OCI-LY1 (cell line): Measurements from ENCODE around the gene CISD1.
"Not testable (repeated sequence)": the region's sequence is repeated elsewhere in the genome, so short reads cannot be mapped to it uniquely, and the experiment has no call there.

ENCODE experiments used
- H2AFZ ChIP-seq: fragments of 200-600 bp; sonication (generic), shearing (Covaris generic); 2 replicates; pipeline ENCODE4 v1.6.0; 2014; ENCODE audit warnings: antibody characterized with exemption, mild to moderate bottlenecking, low read length
- H3F3A ChIP-seq: fragments of 200-600 bp; sonication (generic), shearing (Covaris generic); 2 replicates; pipeline ENCODE4 v1.6.0; 2014; ENCODE audit warnings: mild to moderate bottlenecking, antibody characterized with exemption, low read length, moderate library complexity; ENCODE audit not compliant: insufficient read depth
- H3K27ac ChIP-seq: fragments of 200-600 bp; sonication (generic); 2 replicates; pipeline ENCODE4 v1.5.1; 2014; ENCODE audit warnings: low read length, mixed run types, mild to moderate bottlenecking, low read depth; ENCODE audit not compliant: poor library complexity, severe bottlenecking
- H3K27me3 ChIP-seq: fragments of 200-600 bp; sonication (generic); 2 replicates; pipeline ENCODE4 v1.6.0; 2014; ENCODE audit warnings: antibody characterized with exemption, mild to moderate bottlenecking, low read length, moderate library complexity; ENCODE audit not compliant: insufficient read depth
- H3K36me3 ChIP-seq: fragments of 200-600 bp; sonication (generic); 2 replicates; pipeline ENCODE4 v1.6.1; 2014; ENCODE audit warnings: mild to moderate bottlenecking, antibody characterized with exemption, low read length, moderate library complexity, mixed read lengths; ENCODE audit not compliant: insufficient read depth
- H3K4me1 ChIP-seq: fragments of 200-600 bp; sonication (generic); 2 replicates; pipeline ENCODE4 v1.5.1; 2014; ENCODE audit warnings: mild to moderate bottlenecking, low read length, moderate library complexity; ENCODE audit not compliant: insufficient read depth, severe bottlenecking
- H3K4me2 ChIP-seq: fragments of 200-600 bp; sonication (generic), shearing (Covaris generic); 2 replicates; pipeline ENCODE4 v1.6.1; 2014; ENCODE audit warnings: low read length
- H3K4me3 ChIP-seq: fragments of 200-600 bp; sonication (generic); 2 replicates; pipeline ENCODE4 v1.5.1; 2014; ENCODE audit warnings: low read length, low read depth, mild to moderate bottlenecking, mixed read lengths; ENCODE audit not compliant: poor library complexity, severe bottlenecking
- H3K79me2 ChIP-seq: fragments of 200-600 bp; shearing (Covaris generic); 2 replicates; pipeline ENCODE4 v1.6.1; 2016; ENCODE audit warnings: mixed run types, low read length, mixed read lengths; ENCODE audit not compliant: insufficient read depth
- H3K9ac ChIP-seq: fragments of 200-600 bp; sonication (generic), shearing (Covaris generic); 2 replicates; pipeline ENCODE4 v1.6.1; 2014; ENCODE audit warnings: mild to moderate bottlenecking, low read length, mixed read lengths
- H3K9me2 ChIP-seq: fragments of 200-600 bp; sonication (generic), shearing (Covaris generic); 2 replicates; pipeline ENCODE4 v1.6.1; 2014; ENCODE audit warnings: low read depth, mild to moderate bottlenecking, low read length, mixed read lengths
- H3K9me3 ChIP-seq: fragments of 200-600 bp; shearing (Covaris generic); 2 replicates; pipeline ENCODE4 v1.6.1; 2014; ENCODE audit warnings: low read length, mixed read lengths
- H4K20me1 ChIP-seq: fragments of 200-600 bp; sonication (generic), shearing (Covaris generic); 2 replicates; pipeline ENCODE4 v1.6.0; 2016; ENCODE audit warnings: mild to moderate bottlenecking, low read length; ENCODE audit not compliant: insufficient read depth
- CTCF ChIP-seq: fragments of 200-600 bp; sonication (generic), shearing (Covaris generic); IDR thresholded peaks from 2 replicates; pipeline ENCODE4 v1.5.1; 2017; ENCODE audit warnings: mild to moderate bottlenecking, antibody characterized with exemption, low read length, moderate library complexity, mixed read lengths
- EZH2 ChIP-seq: fragments of 200-600 bp; sonication (generic), shearing (Covaris generic); IDR thresholded peaks from 2 replicates; pipeline ENCODE4 v1.8.0; 2017; ENCODE audit warnings: borderline replicate concordance, mixed run types, mild to moderate bottlenecking, antibody characterized with exemption, low read length, moderate library complexity, mixed read lengths

The CISD1 gene

GRCh38 chr10:58240531-58240930 is 28.4 kb upstream of the CISD1 start:
- H2AFZ ChIP-seq: no peak overlapping the region
- no peaks in the 10 kb centered on the region for H3K27me3 ChIP-seq
- no peaks in the 10 kb centered on the region for H3K4me1 ChIP-seq
- no peak overlapping the region for H3K9ac ChIP-seq
- H3K27ac ChIP-seq: no peak overlapping the region
- H4K20me1 ChIP-seq: no peaks in the 10 kb centered on the region
- H3K9me2 ChIP-seq: no peaks in the 10 kb centered on the region
- TF ChIP-seq CTCF (no peak), EZH2 (no peak)
- peaks cover 3% of the 10 kb centered on the region; the same call in 1 of the 2 replicates for H3K9me3 ChIP-seq
- H3K4me2 ChIP-seq: no peak overlapping the region
- no peak overlapping the region for H3K4me3 ChIP-seq
- peaks cover 26% of the 10 kb centered on the region for H3K36me3 ChIP-seq
- peaks cover 41% of the 10 kb centered on the region for H3K79me2 ChIP-seq
- H3F3A ChIP-seq: no peaks in the 10 kb centered on the region

GRCh38 chr10:58241346-58241745 is 27.6 kb upstream of the CISD1 start:
- Histone ChIP-seq H3K9me3 (peaks cover 3% of the 10 kb centered on the region; the same call in 1 of the 2 replicates), H3K4me1 (no peaks in the 10 kb centered on the region), H3K9me2 (no peaks in the 10 kb centered on the region), H3K9ac (no peak overlapping the region), H3K27ac (no peak overlapping the region), H3K79me2 (peaks cover 41% of the 10 kb centered on the region), H2AFZ (no peak overlapping the region), H3K27me3 (no peaks in the 10 kb centered on the region), H3K36me3 (peaks cover 18% of the 10 kb centered on the region), H3K4me3 (no peak overlapping the region), H3K4me2 (no peak overlapping the region), H3F3A (no peaks in the 10 kb centered on the region), H4K20me1 (no peaks in the 10 kb centered on the region)
- TF ChIP-seq EZH2 (no peak), CTCF (no peak)

GRCh38 chr10:58243269-58243668 is 25.7 kb upstream of the CISD1 start:
- peaks cover 3% of the 10 kb centered on the region; the same call in 1 of the 2 replicates for H3K9me3 ChIP-seq
- H3K27me3 ChIP-seq: no peaks in the 10 kb centered on the region
- H2AFZ ChIP-seq: no peak overlapping the region
- 0 out of 2 replicates have a peak, but pooled peaks cover 5% of the 10 kb centered on the region for H3K36me3 ChIP-seq
- H3K79me2 ChIP-seq: peaks cover 41% of the 10 kb centered on the region
- H3F3A ChIP-seq: no peaks in the 10 kb centered on the region
- no peaks in the 10 kb centered on the region for H3K4me1 ChIP-seq
- H3K4me3 ChIP-seq: no peak overlapping the region
- no peaks in the 10 kb centered on the region for H3K9me2 ChIP-seq
- H3K27ac ChIP-seq: no peak overlapping the region
- TF ChIP-seq CTCF (no peak), EZH2 (no peak)
- no peak overlapping the region for H3K9ac ChIP-seq
- no peak overlapping the region for H3K4me2 ChIP-seq
- no peaks in the 10 kb centered on the region for H4K20me1 ChIP-seq

GRCh38 chr10:58243801-58244200 is 25.2 kb upstream of the CISD1 start:
- H3F3A ChIP-seq, H3K9me2 ChIP-seq, H3K4me1 ChIP-seq, H3K9ac ChIP-seq, H3K36me3 ChIP-seq, H3K4me2 ChIP-seq, H3K9me3 ChIP-seq, H3K4me3 ChIP-seq, H3K27ac ChIP-seq, H3K27me3 ChIP-seq, H4K20me1 ChIP-seq, H2AFZ ChIP-seq: not testable (repeated sequence)
- peaks cover 36% of the 10 kb centered on the region for H3K79me2 ChIP-seq

GRCh38 chr10:58244242-58244641 is 24.7 kb upstream of the CISD1 start:
- H4K20me1 ChIP-seq, H3K27ac ChIP-seq, H2AFZ ChIP-seq, H3K4me1 ChIP-seq, H3K4me3 ChIP-seq, H3K27me3 ChIP-seq, H3K4me2 ChIP-seq, H3F3A ChIP-seq, H3K36me3 ChIP-seq, H3K9ac ChIP-seq, H3K9me3 ChIP-seq, H3K9me2 ChIP-seq: not testable (repeated sequence)
- H3K79me2 ChIP-seq: peaks cover 36% of the 10 kb centered on the region

GRCh38 chr10:58244666-58245065 is 24.3 kb upstream of the CISD1 start:
- H3K27ac ChIP-seq, H3K4me1 ChIP-seq, H2AFZ ChIP-seq, H3K4me2 ChIP-seq, H3K27me3 ChIP-seq, H3K9ac ChIP-seq, H3K36me3 ChIP-seq, H4K20me1 ChIP-seq, H3F3A ChIP-seq, H3K9me3 ChIP-seq, H3K9me2 ChIP-seq, H3K4me3 ChIP-seq: not testable (repeated sequence)
- H3K79me2 ChIP-seq: peaks cover 33% of the 10 kb centered on the region
